Stimulated activated effector memory CD8-positive, alpha-beta T cell treated with anti-CD3 and anti-CD28 coated beads, Interleukin-12 subunit alpha, Interleukin-12 subunit beta, amount 100 ng/mL, for 72 hours (primary cell): ENCODE results near the gene ST3GAL6.

Experiments used
- ATAC-seq: fragments of 150-1000 bp; cut with Tn5 transposase; 2 replicates; pipeline ENCODE4 v1.10.0; 2021
- DNase-seq, 2 donors: peaks; one replicate each; pipeline ENCODE4 v3.0.0; 2021 to 2022; ENCODE audit warnings: low spot score in 2 of 2
- H3K27ac Mint-ChIP-seq: one replicate; pipeline ENCODE4 v1.8.0; 2022; ENCODE audit warnings: mild to moderate bottlenecking, mixed read lengths
- H3K36me3 Mint-ChIP-seq: one replicate; pipeline ENCODE4 v1.8.0; 2022; ENCODE audit warnings: mild to moderate bottlenecking, mixed read lengths
- H3K4me1 Mint-ChIP-seq: one replicate; pipeline ENCODE4 v1.8.0; 2022; ENCODE audit warnings: mixed read lengths
- H3K4me3 Mint-ChIP-seq: one replicate; pipeline ENCODE4 v1.8.0; 2022; ENCODE audit warnings: mild to moderate bottlenecking, mixed read lengths
- H3K9me3 Mint-ChIP-seq: one replicate; pipeline ENCODE4 v1.8.0; 2022; ENCODE audit warnings: mixed read lengths

Gene ST3GAL6

GRCh38 chr3:98763076-98763475 lies at the start of gene ST3GAL6:
TSS of gene ST3GAL6 (plus strand) at chr3:98763340. CDS start at chr3:98768441, 5,101 bp downstream.
- no peaks in the 10 kb centered on the region for H3K36me3 Mint-ChIP-seq
- DNase-seq (no peak), ATAC-seq (peak; percentile 8)
- no peak within 1 kb of the TSS for H3K27ac Mint-ChIP-seq
- H3K9me3 Mint-ChIP-seq, result no peaks in the 10 kb centered on the region
- no peaks in the 10 kb centered on the region for H3K4me1 Mint-ChIP-seq
- H3K4me3 Mint-ChIP-seq, result no peak within 1 kb of the TSS

- DNase-seq (no peak), ATAC-seq (no peak)
- H3K36me3 Mint-ChIP-seq, result no peaks in the 10 kb centered on the region
- no peak overlapping the region for H3K27ac Mint-ChIP-seq
- H3K9me3 Mint-ChIP-seq, result peaks cover 3% of the 10 kb centered on the region
- no peaks in the 10 kb centered on the region for H3K4me1 Mint-ChIP-seq
- no peak overlapping the region for H3K4me3 Mint-ChIP-seq
Observed at GRCh38 chr3:98713984-98714383, 49.2 kb upstream of the ST3GAL6 start.

GRCh38 chr3:98717584-98717983 lies 45.6 kb upstream of the ST3GAL6 start:
- Mint-ChIP-seq H3K36me3 (no peaks in the 10 kb centered on the region), H3K27ac (no peak overlapping the region), H3K9me3 (peaks cover 3% of the 10 kb centered on the region), H3K4me3 (no peak overlapping the region), H3K4me1 (no peaks in the 10 kb centered on the region)
- DNase-seq (no peak), ATAC-seq (no peak)

- H3K27ac Mint-ChIP-seq, result no peak overlapping the region
- ATAC-seq, result no peak
- no peaks in the 10 kb centered on the region for H3K4me1 Mint-ChIP-seq
- peaks cover 3% of the 10 kb centered on the region for H3K9me3 Mint-ChIP-seq
- no peak overlapping the region for H3K4me3 Mint-ChIP-seq
- DNase-seq, result no peak
- H3K36me3 Mint-ChIP-seq, result no peaks in the 10 kb centered on the region
Observed at GRCh38 chr3:98718730-98719129, 44.4 kb upstream of the ST3GAL6 start.

- DNase-seq (no peak), ATAC-seq (no peak)
- no peak overlapping the region for H3K27ac Mint-ChIP-seq
- no peaks in the 10 kb centered on the region for H3K36me3 Mint-ChIP-seq
- peaks cover 3% of the 10 kb centered on the region for H3K9me3 Mint-ChIP-seq
- H3K4me1 Mint-ChIP-seq, result no peaks in the 10 kb centered on the region
- no peak overlapping the region for H3K4me3 Mint-ChIP-seq
Observed at GRCh38 chr3:98721776-98722175, 41.4 kb upstream of the ST3GAL6 start.

- Mint-ChIP-seq H3K9me3 (peaks cover under 1% of the 10 kb centered on the region), H3K4me1 (no peaks in the 10 kb centered on the region), H3K27ac (no peak overlapping the region), H3K36me3 (no peaks in the 10 kb centered on the region), H3K4me3 (no peak overlapping the region)
- no peak for DNase-seq
- no peak for ATAC-seq
Observed at GRCh38 chr3:98722389-98722788, 40.8 kb upstream of the ST3GAL6 start.

GRCh38 chr3:98725352-98725751 lies 37.8 kb upstream of the ST3GAL6 start:
- no peak overlapping the region for H3K27ac Mint-ChIP-seq
- DNase-seq (no peak), ATAC-seq (no peak)
- no peaks in the 10 kb centered on the region for H3K4me1 Mint-ChIP-seq
- H3K36me3 Mint-ChIP-seq, result no peaks in the 10 kb centered on the region
- no peaks in the 10 kb centered on the region for H3K9me3 Mint-ChIP-seq
- H3K4me3 Mint-ChIP-seq, result no peak overlapping the region

GRCh38 chr3:98726084-98726483 lies 37.1 kb upstream of the ST3GAL6 start:
- no peak overlapping the region for H3K4me3 Mint-ChIP-seq
- H3K9me3 Mint-ChIP-seq, result no peaks in the 10 kb centered on the region
- no peak for ATAC-seq
- no peaks in the 10 kb centered on the region for H3K4me1 Mint-ChIP-seq
- no peaks in the 10 kb centered on the region for H3K36me3 Mint-ChIP-seq
- DNase-seq, result no peak
- H3K27ac Mint-ChIP-seq, result no peak overlapping the region

GRCh38 chr3:98727638-98728037 lies 35.5 kb upstream of the ST3GAL6 start:
- no peak overlapping the region for H3K4me3 Mint-ChIP-seq
- H3K36me3 Mint-ChIP-seq, result no peaks in the 10 kb centered on the region
- no peak for ATAC-seq
- DNase-seq, result no peak
- no peak overlapping the region for H3K27ac Mint-ChIP-seq
- H3K9me3 Mint-ChIP-seq, result no peaks in the 10 kb centered on the region
- no peaks in the 10 kb centered on the region for H3K4me1 Mint-ChIP-seq

- Mint-ChIP-seq H3K36me3 (no peaks in the 10 kb centered on the region), H3K9me3 (no peaks in the 10 kb centered on the region), H3K27ac (no peak overlapping the region), H3K4me1 (peaks cover 5% of the 10 kb centered on the region), H3K4me3 (no peak overlapping the region)
- ATAC-seq (no peak), DNase-seq (no peak)
Observed at GRCh38 chr3:98728672-98729071, 34.5 kb upstream of the ST3GAL6 start.

GRCh38 chr3:98730338-98730737 lies 32.8 kb upstream of the ST3GAL6 start:
- no peaks in the 10 kb centered on the region for H3K9me3 Mint-ChIP-seq
- H3K27ac Mint-ChIP-seq, result no peak overlapping the region

GRCh38 chr3:98730886-98731537 lies 32.1 kb upstream of the ST3GAL6 start:
- DNase-seq (no peak), ATAC-seq (no peak)
- Mint-ChIP-seq H3K27ac (no peak overlapping the region), H3K36me3 (no peaks in the 10 kb centered on the region), H3K4me1 (peaks cover 5% of the 10 kb centered on the region), H3K9me3 (no peaks in the 10 kb centered on the region), H3K4me3 (no peak overlapping the region)

More at GRCh38 chr3:98730338-98730737, 32.8 kb upstream of the ST3GAL6 start:
- no peaks in the 10 kb centered on the region for H3K36me3 Mint-ChIP-seq
- peaks cover 5% of the 10 kb centered on the region for H3K4me1 Mint-ChIP-seq
- ATAC-seq (peak; percentile 78), DNase-seq (no peak)
- no peak overlapping the region for H3K4me3 Mint-ChIP-seq

GRCh38 chr3:98731720-98732285 lies 31.3 kb upstream of the ST3GAL6 start:
- no peak for ATAC-seq

GRCh38 chr3:98732286-98733052 lies 30.7 kb upstream of the ST3GAL6 start:
- Mint-ChIP-seq H3K36me3 (no peaks in the 10 kb centered on the region), H3K9me3 (no peaks in the 10 kb centered on the region), H3K27ac (no peak overlapping the region), H3K4me3 (peak overlapping the region; percentile 52), H3K4me1 (peaks cover 5% of the 10 kb centered on the region)
- DNase-seq (peak; percentile 3 to 50), ATAC-seq (peak; percentile 44)

More at GRCh38 chr3:98731720-98732285, 31.3 kb upstream of the ST3GAL6 start:
- peaks cover 5% of the 10 kb centered on the region for H3K4me1 Mint-ChIP-seq
- no peaks in the 10 kb centered on the region for H3K9me3 Mint-ChIP-seq
- H3K4me3 Mint-ChIP-seq, result peak overlapping the region; percentile 52
- H3K36me3 Mint-ChIP-seq, result no peaks in the 10 kb centered on the region
- H3K27ac Mint-ChIP-seq, result no peak overlapping the region
- no peak for DNase-seq

GRCh38 chr3:98733053-98733811 lies 29.9 kb upstream of the ST3GAL6 start:
- Mint-ChIP-seq H3K4me3 (peak overlapping the region; percentile 52), H3K4me1 (peaks cover 5% of the 10 kb centered on the region), H3K9me3 (no peaks in the 10 kb centered on the region), H3K27ac (no peak overlapping the region), H3K36me3 (no peaks in the 10 kb centered on the region)
- ATAC-seq (peak; percentile 29), DNase-seq (peak in 1 of 2 donors; percentile 49)
